HepG2 (cell line): ENCODE data around the gene FAH. TPM values are rescaled to one million over a fixed set of nuclear protein-coding genes. Genes with fewer than 3 reads are reported as not detected.
A peak's percentile ranks its signal among the peaks of the same experiment; 100 is the strongest.

Experiments
- BORCS8-MEF2B ChIP-seq: sonication (generic); formaldehyde crosslinking; IDR thresholded peaks from 2 replicates; pipeline ENCODE4 v1.8.0; 2022; ENCODE audit warnings: mild to moderate bottlenecking, missing genetic modification reagents
- CBX2 ChIP-seq, 2 experiments: fragments of 200-600 bp in 1 of 2; sonication (generic); formaldehyde crosslinking in 1 of 2; IDR thresholded peaks; 2 replicates each; pipeline versions ENCODE4 v1.7.0 to v1.8.1; 2018 to 2022; ENCODE audit warnings: low read depth in 2 of 2, low read length in 1 of 2, mild to moderate bottlenecking in 1 of 2, missing genetic modification reagents in 1 of 2
- ELF1 ChIP-seq: sonication (generic); formaldehyde crosslinking; IDR thresholded peaks from 2 replicates; pipeline ENCODE4 v1.4.0; 2020; ENCODE audit warnings: missing genetic modification reagents
- FOXA3 ChIP-seq: IDR thresholded peaks from 2 replicates; pipeline ENCODE4 v1.6.1; 2016; ENCODE audit warnings: missing genetic modification reagents, missing compliant biosample characterization
- FOXO1 ChIP-seq: sonication (generic); formaldehyde crosslinking; IDR thresholded peaks from 2 replicates; pipeline ENCODE4 v1.4.0; 2020; ENCODE audit warnings: missing genetic modification reagents
- GATAD2A ChIP-seq: IDR thresholded peaks from 2 replicates; pipeline ENCODE4 v1.6.1; 2016
- IRF2 ChIP-seq: IDR thresholded peaks from 2 replicates; pipeline ENCODE4 v1.6.1; 2018; ENCODE audit warnings: missing genetic modification reagents, missing compliant biosample characterization
- KAT8 ChIP-seq: IDR thresholded peaks from 2 replicates; pipeline ENCODE4 v1.6.1; 2016; ENCODE audit warnings: missing genetic modification reagents, missing compliant biosample characterization
- RELA ChIP-seq: sonication (generic); formaldehyde crosslinking; IDR thresholded peaks from 2 replicates; pipeline ENCODE4 v1.4.0; 2020; ENCODE audit warnings: missing genetic modification reagents
- SAP130 ChIP-seq: IDR thresholded peaks from 2 replicates; pipeline ENCODE4 v1.6.1; 2016; ENCODE audit warnings: low read depth
- SOX6 ChIP-seq, 2 experiments: fragments of 450-650 bp in 1 of 2; sonication (generic) in 1 of 2; formaldehyde crosslinking in 1 of 2; IDR thresholded peaks; 2 replicates each; pipeline versions ENCODE4 v1.4.0 to v1.6.1; 2017 to 2020; ENCODE audit warnings: antibody characterized with exemption in 1 of 2, mild to moderate bottlenecking in 1 of 2, missing genetic modification reagents in 1 of 2
- TBX2 ChIP-seq: sonication (generic); formaldehyde crosslinking; IDR thresholded peaks from 2 replicates; pipeline ENCODE4 v1.5.0; 2020; ENCODE audit warnings: missing genetic modification reagents, mild to moderate bottlenecking, borderline replicate concordance
- TEAD3 ChIP-seq: optimal IDR thresholded peaks from 2 replicates; pipeline ENCODE3; 2016; ENCODE audit warnings: borderline replicate concordance
- ZNF333 ChIP-seq: sonication (generic); formaldehyde crosslinking; IDR thresholded peaks from 2 replicates; pipeline ENCODE4 v1.4.0; 2020; ENCODE audit warnings: mild to moderate bottlenecking, missing genetic modification reagents, borderline replicate concordance
- ZNF572 ChIP-seq: sonication (generic); formaldehyde crosslinking; IDR thresholded peaks from 2 replicates; pipeline ENCODE4 v1.5.1; 2020; ENCODE audit warnings: mild to moderate bottlenecking, missing genetic modification reagents
- ZNF644 ChIP-seq: IDR thresholded peaks from 2 replicates; pipeline ENCODE4 v1.6.1; 2016; ENCODE audit warnings: low read depth
- polyA plus RNA-seq, 8 experiments: library from polyadenylated mRNA; depleted of rRNA in 3 of 8; stranded (reverse) in 7 of 8; unstranded in 1 of 8; fragments of >200 nt; fragmentation: Illumina TruSeq in 4 of 8; extraction: Trizol in 4 of 8; gene quantifications; 2 replicates each; pipeline versions ENCODE4 v1.2.1 to v1.2.3, GENCODE V29; 2011 to 2016; ENCODE audit warnings: low read depth in 4 of 8, missing spikeins in 1 of 8, mixed read lengths in 1 of 8; ENCODE audit not compliant: insufficient read depth in 1 of 8
- total RNA-seq, 5 experiments: library from RNA; depleted of rRNA; stranded (reverse); fragments of >200 nt; fragmentation: Illumina TruSeq; extraction: Trizol; gene quantifications; 2 replicates each; pipeline ENCODE4 v1.2.3, GENCODE V29; 2016; ENCODE audit warnings: low read depth in 1 of 5
- TF ChIP-seq, protein P1 (sequence below): sonication (generic); formaldehyde crosslinking; IDR thresholded peaks from 2 replicates; pipeline ENCODE4 v1.5.0; 2020; ENCODE audit warnings: mild to moderate bottlenecking, missing genetic modification reagents, moderate library complexity
- TF ChIP-seq, protein P2 (sequence below): sonication (generic); formaldehyde crosslinking; IDR thresholded peaks from 2 replicates; pipeline ENCODE4 v1.4.0; 2020; ENCODE audit warnings: missing genetic modification reagents, borderline replicate concordance
- TF ChIP-seq, protein P3 (sequence below): sonication (generic); formaldehyde crosslinking; IDR thresholded peaks from 2 replicates; pipeline ENCODE4 v1.8.0; 2022; ENCODE audit warnings: mild to moderate bottlenecking, missing genetic modification reagents, moderate library complexity
- TF ChIP-seq, protein P4 (sequence below): sonication (generic); formaldehyde crosslinking; IDR thresholded peaks from 2 replicates; pipeline ENCODE4 v1.5.1; 2020; ENCODE audit warnings: mild to moderate bottlenecking, missing genetic modification reagents, borderline replicate concordance
- TF ChIP-seq, protein P5 (sequence below): sonication (generic); formaldehyde crosslinking; IDR thresholded peaks from 2 replicates; pipeline ENCODE4 v1.4.0; 2020; ENCODE audit warnings: missing genetic modification reagents, low read depth, mild to moderate bottlenecking, borderline replicate concordance

Gene FAH
- total and polyA plus RNA-seq, 2 of the 13 experiments (the other 11 are each of a cell fraction or from before 2014, with no cell fraction given), result 36.6 to 75.0 TPM

DNA sequence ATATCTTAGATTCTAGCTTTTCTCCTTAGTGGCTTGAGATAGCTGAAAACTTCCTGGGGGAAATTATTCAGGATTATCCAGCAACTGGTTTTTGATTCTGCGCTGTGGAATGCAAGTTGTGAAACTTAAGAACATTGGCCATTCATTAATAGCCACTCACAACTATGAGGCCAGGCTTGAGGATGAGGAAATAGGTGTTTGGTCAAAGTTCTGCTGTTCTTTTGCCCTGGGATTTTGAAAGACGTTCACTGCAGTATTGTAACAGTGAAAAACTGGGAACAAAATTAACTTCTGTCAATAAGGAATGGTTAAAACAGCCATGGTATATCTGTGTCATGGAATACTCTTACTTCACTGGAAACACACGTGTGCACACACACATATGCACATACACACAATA is 55.1 kb downstream of the FAH start (continued):
- TF ChIP-seq, protein P1, sequence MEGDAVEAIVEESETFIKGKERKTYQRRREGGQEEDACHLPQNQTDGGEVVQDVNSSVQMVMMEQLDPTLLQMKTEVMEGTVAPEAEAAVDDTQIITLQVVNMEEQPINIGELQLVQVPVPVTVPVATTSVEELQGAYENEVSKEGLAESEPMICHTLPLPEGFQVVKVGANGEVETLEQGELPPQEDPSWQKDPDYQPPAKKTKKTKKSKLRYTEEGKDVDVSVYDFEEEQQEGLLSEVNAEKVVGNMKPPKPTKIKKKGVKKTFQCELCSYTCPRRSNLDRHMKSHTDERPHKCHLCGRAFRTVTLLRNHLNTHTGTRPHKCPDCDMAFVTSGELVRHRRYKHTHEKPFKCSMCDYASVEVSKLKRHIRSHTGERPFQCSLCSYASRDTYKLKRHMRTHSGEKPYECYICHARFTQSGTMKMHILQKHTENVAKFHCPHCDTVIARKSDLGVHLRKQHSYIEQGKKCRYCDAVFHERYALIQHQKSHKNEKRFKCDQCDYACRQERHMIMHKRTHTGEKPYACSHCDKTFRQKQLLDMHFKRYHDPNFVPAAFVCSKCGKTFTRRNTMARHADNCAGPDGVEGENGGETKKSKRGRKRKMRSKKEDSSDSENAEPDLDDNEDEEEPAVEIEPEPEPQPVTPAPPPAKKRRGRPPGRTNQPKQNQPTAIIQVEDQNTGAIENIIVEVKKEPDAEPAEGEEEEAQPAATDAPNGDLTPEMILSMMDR (CRISPR knock-in tag), result no peak
- TF ChIP-seq IRF2 (CRISPR knock-in tag) (0 out of 2 replicates have a peak, but pooled peaks have one; percentile 32), GATAD2A (CRISPR knock-in tag) (peak; percentile 85), RELA (CRISPR knock-in tag) (no peak), ZNF333 (CRISPR knock-in tag) (no peak), ELF1 (CRISPR knock-in tag) (0 out of 2 replicates have a peak, but pooled peaks have one; percentile 24), SOX6 (IDR thresholded peaks at IDR 0.05) (no peak), SOX6 (CRISPR knock-in tag; IDR thresholded peaks at IDR 0.05) (peak; percentile 62; the same call in 1 of the 2 replicates), SAP130 (CRISPR knock-in tag) (no peak), FOXO1 (CRISPR knock-in tag) (peak; percentile 35; the same call in 1 of the 2 replicates), CBX2 (IDR thresholded peaks at IDR 0.05; ENCODE audit: low read depth, low read length) (no peak), CBX2 (CRISPR knock-in tag; IDR thresholded peaks at IDR 0.05; ENCODE audit: low read depth) (no peak), BORCS8-MEF2B (CRISPR knock-in tag) (no peak), TEAD3 (CRISPR knock-in tag) (peak; percentile 74), TBX2 (CRISPR knock-in tag) (0 out of 2 replicates have a peak, but pooled peaks have one; percentile 28), ZNF572 (CRISPR knock-in tag) (no peak), FOXA3 (peak; percentile 61), ZNF644 (CRISPR knock-in tag) (0 out of 2 replicates have a peak, but pooled peaks have one; percentile 30), KAT8 (CRISPR knock-in tag) (no peak)
- TF ChIP-seq, protein P2, sequence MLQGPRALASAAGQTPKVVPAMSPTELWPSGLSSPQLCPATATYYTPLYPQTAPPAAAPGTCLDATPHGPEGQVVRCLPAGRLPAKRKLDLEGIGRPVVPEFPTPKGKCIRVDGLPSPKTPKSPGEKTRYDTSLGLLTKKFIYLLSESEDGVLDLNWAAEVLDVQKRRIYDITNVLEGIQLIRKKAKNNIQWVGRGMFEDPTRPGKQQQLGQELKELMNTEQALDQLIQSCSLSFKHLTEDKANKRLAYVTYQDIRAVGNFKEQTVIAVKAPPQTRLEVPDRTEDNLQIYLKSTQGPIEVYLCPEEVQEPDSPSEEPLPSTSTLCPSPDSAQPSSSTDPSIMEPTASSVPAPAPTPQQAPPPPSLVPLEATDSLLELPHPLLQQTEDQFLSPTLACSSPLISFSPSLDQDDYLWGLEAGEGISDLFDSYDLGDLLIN (CRISPR knock-in tag), result no peak
- TF ChIP-seq, protein P3, sequence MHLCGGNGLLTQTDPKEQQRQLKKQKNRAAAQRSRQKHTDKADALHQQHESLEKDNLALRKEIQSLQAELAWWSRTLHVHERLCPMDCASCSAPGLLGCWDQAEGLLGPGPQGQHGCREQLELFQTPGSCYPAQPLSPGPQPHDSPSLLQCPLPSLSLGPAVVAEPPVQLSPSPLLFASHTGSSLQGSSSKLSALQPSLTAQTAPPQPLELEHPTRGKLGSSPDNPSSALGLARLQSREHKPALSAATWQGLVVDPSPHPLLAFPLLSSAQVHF (CRISPR knock-in tag), result no peak
- TF ChIP-seq, protein P4, sequence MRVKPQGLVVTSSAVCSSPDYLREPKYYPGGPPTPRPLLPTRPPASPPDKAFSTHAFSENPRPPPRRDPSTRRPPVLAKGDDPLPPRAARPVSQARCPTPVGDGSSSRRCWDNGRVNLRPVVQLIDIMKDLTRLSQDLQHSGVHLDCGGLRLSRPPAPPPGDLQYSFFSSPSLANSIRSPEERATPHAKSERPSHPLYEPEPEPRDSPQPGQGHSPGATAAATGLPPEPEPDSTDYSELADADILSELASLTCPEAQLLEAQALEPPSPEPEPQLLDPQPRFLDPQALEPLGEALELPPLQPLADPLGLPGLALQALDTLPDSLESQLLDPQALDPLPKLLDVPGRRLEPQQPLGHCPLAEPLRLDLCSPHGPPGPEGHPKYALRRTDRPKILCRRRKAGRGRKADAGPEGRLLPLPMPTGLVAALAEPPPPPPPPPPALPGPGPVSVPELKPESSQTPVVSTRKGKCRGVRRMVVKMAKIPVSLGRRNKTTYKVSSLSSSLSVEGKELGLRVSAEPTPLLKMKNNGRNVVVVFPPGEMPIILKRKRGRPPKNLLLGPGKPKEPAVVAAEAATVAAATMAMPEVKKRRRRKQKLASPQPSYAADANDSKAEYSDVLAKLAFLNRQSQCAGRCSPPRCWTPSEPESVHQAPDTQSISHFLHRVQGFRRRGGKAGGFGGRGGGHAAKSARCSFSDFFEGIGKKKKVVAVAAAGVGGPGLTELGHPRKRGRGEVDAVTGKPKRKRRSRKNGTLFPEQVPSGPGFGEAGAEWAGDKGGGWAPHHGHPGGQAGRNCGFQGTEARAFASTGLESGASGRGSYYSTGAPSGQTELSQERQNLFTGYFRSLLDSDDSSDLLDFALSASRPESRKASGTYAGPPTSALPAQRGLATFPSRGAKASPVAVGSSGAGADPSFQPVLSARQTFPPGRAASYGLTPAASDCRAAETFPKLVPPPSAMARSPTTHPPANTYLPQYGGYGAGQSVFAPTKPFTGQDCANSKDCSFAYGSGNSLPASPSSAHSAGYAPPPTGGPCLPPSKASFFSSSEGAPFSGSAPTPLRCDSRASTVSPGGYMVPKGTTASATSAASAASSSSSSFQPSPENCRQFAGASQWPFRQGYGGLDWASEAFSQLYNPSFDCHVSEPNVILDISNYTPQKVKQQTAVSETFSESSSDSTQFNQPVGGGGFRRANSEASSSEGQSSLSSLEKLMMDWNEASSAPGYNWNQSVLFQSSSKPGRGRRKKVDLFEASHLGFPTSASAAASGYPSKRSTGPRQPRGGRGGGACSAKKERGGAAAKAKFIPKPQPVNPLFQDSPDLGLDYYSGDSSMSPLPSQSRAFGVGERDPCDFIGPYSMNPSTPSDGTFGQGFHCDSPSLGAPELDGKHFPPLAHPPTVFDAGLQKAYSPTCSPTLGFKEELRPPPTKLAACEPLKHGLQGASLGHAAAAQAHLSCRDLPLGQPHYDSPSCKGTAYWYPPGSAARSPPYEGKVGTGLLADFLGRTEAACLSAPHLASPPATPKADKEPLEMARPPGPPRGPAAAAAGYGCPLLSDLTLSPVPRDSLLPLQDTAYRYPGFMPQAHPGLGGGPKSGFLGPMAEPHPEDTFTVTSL (CRISPR knock-in tag), result peak; percentile 53; the same call in 1 of the 2 replicates
- TF ChIP-seq, protein P5, sequence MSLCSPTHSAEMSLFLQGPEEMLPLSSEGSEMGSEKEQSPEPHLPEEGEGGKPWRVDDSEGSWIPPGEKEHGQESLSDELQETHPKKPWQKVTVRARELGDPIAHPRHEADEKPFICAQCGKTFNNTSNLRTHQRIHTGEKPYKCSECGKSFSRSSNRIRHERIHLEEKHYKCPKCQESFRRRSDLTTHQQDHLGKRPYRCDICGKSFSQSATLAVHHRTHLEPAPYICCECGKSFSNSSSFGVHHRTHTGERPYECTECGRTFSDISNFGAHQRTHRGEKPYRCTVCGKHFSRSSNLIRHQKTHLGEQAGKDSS (CRISPR knock-in tag), result no peak
